Left forelimb (tissue), 1 donor: Measurements from ENCODE around the gene ALDH8A1.

Experiments used
- DNase-seq: peaks from one replicate; pipeline ENCODE4 v3.0.0-alpha.2; 2018; ENCODE audit warnings: low spot score

ALDH8A1 gene

DNA sequence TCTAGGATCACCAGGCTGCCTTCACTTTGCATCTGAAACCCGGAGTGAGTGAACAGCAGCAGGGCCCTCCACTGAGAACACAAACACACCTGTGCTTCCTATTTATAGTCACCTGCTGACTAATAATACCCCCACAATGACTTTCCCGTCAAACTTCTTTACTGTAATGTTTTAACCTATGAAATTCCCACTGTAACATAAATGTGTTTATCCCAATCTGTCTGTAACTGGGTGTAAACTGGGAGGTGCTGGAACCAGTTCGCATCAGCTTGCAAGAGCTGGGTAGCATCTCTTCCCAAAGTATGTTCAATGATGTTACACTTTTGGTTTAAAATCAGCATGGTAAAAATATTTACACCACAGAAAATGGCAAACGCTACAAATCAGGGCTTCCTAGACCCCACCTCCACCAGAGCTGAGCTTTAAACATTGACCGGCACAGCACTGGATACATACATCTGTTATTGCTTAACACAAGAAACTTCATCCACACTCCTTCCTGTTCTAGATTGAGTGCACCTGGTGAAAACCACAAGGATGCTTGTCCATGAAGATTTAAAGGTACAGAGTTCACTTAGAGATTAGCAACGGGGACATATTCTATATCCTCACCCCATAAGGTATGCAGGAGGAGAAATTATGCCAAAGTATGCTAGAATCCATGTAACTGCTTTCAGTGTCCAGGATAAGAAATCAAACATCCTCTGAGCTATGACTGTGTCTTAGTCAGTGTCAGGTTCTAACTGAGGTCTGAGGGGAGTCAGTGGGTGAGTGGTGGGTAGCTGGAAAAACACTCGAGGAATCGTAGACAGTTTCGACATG, 79.0 kb downstream of the ALDH8A1 start:
- DNase-seq, result no peak

GRCh38 chr6:134868812-134869211, 81.1 kb downstream of the ALDH8A1 start:
- DNase-seq, result no peak
